ENCODE measurements around the gene PLXNB3.

DNA sequence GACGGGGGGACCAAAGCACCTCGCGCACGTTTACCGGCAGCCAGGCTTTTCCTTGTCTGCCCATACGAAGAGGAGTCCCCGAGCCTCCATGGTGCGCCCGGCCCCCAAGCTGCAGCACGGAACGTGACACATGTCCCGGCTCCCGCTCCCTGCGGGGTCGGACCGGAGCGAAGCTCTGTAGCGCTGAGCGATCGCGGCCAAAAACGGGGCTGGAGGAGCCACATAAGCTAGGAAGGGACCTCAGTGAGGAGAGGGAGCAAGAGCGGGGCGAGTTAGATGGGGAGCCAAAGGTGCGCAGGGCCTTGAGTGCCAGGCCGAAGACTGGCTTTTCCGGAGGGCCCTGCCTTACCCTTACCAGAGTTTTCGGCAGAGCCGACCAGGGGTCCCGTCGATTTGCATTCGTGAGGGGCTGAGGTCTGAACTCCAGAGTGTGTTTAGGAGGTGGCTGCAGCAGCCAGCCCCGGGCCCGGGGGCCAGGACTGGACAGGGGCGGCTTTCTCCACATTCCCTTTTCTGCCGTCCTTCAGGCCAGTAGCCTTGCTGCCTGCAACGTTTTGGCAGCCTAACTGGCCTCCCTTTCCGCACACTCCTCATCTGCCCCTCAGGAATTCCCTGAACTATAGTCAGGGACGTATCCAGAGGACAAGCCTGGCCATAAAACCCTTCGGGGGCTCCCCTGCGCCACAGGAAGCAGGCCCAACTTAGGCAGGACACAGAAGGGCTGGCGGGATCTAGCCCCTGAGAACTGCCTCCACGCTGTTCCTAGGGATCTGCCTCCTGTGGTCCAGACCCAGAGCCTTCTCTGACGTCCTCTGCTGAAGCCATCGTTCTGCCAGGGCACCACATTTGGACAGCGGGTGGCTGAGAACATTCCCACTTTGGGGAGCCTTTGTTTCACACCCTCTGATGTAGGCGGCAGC is 31.1 kb downstream of the PLXNB3 start:
- TF ChIP-seq CTCF (conservative IDR thresholded peaks at IDR 0.05), result no peak
- no peak for TF ChIP-seq EZH2 (IDR thresholded peaks at IDR 0.05; ENCODE audit: low read depth)
